HG03064 (cell line): ENCODE results near the gene ABHD17B.
"Not testable (repeated sequence)": the region's sequence is repeated elsewhere in the genome, so short reads cannot be mapped to it uniquely, and the experiment has no call there.

Experiments
- ATAC-seq: cut with Tn5 transposase; IDR thresholded peaks from one replicate; pipeline ENCODE4 v1.9.1; 2021; ENCODE audit warnings: low read depth; ENCODE audit not compliant: unreplicated experiment

Gene ABHD17B

GRCh38 chr9:71916834-71917534, 6.0 kb upstream of the ABHD17B start:
- peak; percentile 67 for ATAC-seq

GRCh38 chr9:71915495-71915894, 4.5 kb upstream of the ABHD17B start:
- ATAC-seq, result no peak

- no peak for ATAC-seq
Observed at GRCh38 chr9:71911908-71912335, 929 bp upstream of the ABHD17B start.

GRCh38 chr9:71910650-71911060, 338 bp downstream of the ABHD17B start:
- peak; percentile 15 for ATAC-seq

GRCh38 chr9:71909887-71910649, 925 bp downstream of the ABHD17B start:
- ATAC-seq, result peak; percentile 9

GRCh38 chr9:71908825-71909224, 2.2 kb downstream of the ABHD17B start:
- no peak for ATAC-seq

- no peak for ATAC-seq
Observed at GRCh38 chr9:71904076-71904475, 6.9 kb downstream of the ABHD17B start.

- ATAC-seq, result no peak
Observed at GRCh38 chr9:71901695-71902597, 9.0 kb downstream of the ABHD17B start.

GRCh38 chr9:71898756-71899155, 12.2 kb downstream of the ABHD17B start:
- not testable (repeated sequence) for ATAC-seq

- peak; percentile 41 for ATAC-seq
Observed at GRCh38 chr9:71897577-71897976, 13.4 kb downstream of the ABHD17B start.

GRCh38 chr9:71896761-71897160, 14.2 kb downstream of the ABHD17B start:
- ATAC-seq, result no peak

GRCh38 chr9:71895955-71896354, 15.0 kb downstream of the ABHD17B start:
- no peak for ATAC-seq

- peak; percentile 43 for ATAC-seq
Observed at GRCh38 chr9:71895117-71895516, 15.9 kb downstream of the ABHD17B start.

GRCh38 chr9:71891557-71892189, 19.3 kb downstream of the ABHD17B start:
- no peak for ATAC-seq

GRCh38 chr9:71890042-71890679, 20.8 kb downstream of the ABHD17B start:
- no peak for ATAC-seq

GRCh38 chr9:71887362-71887761, 23.6 kb downstream of the ABHD17B start:
- no peak for ATAC-seq

GRCh38 chr9:71886541-71886940, 24.5 kb downstream of the ABHD17B start:
- no peak for ATAC-seq

GRCh38 chr9:71886015-71886414, 25.0 kb downstream of the ABHD17B start:
- ATAC-seq, result no peak

- ATAC-seq, result no peak
Observed at GRCh38 chr9:71885467-71885866, 25.5 kb downstream of the ABHD17B start.

- no peak for ATAC-seq
Observed at GRCh38 chr9:71884005-71884404, 27.0 kb downstream of the ABHD17B start.
